SH-SY5Y (cell line): ENCODE measurements around the gene MGAT4C.

Experiments used
- GATA2 ChIP-seq: IDR thresholded peaks from 2 replicates; pipeline ENCODE4 v1.6.1; 2011; ENCODE audit warnings: mild to moderate bottlenecking, low read depth, low read length
- GATA3 ChIP-seq: IDR thresholded peaks from 2 replicates; pipeline ENCODE4 v1.6.1; 2011; ENCODE audit warnings: low read depth, mild to moderate bottlenecking, low read length, moderate library complexity

DNA sequence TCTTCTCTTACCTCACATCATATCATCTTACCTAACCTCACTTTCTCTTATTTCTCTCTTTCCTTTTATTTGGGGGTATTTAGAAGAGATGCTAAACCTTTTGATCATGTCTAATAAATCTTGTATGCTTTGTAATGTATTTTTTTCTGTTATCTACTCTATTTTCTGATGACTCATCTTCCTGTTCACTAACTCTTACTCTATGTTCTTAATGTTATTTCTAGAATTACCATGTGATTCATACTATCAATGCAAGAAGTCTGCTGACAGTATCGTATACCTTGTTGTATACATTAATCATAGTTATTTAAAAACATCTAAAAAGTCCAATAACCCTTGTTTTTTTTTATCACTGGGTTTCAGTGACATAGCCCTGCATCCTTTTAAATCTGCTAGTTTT is 62.3 kb downstream of the MGAT4C start:
- no peak for TF ChIP-seq GATA3
- TF ChIP-seq GATA2 = no peak
